ENCODE results near the gene ZMYND8.

Gene ZMYND8

GRCh38 chr20:47217482-47218446 is 138.7 kb downstream of the ZMYND8 start:
- DNase-seq (ENCODE audit: low read depth, low spot score) = no peak
- no peak for TF ChIP-seq CTCF (IDR thresholded peaks at IDR 0.05; ENCODE audit: low read depth, low read length)
- in situ Hi-C loops (cut with HindIII; ENCODE audit: low sequenced_read_pairs) = no loop called here
- no peak overlapping the region for H3K4me3 ChIP-seq (ENCODE audit: low read depth, low read length)

GRCh38 chr20:47216819-47217410 is 139.6 kb downstream of the ZMYND8 start:
- no peak overlapping the region for H3K4me3 ChIP-seq (ENCODE audit: low read depth, low read length)
- no peak for DNase-seq (ENCODE audit: low read depth, low spot score)
- in situ Hi-C loops (cut with HindIII; ENCODE audit: low sequenced_read_pairs) = no loop called here
- no peak for TF ChIP-seq CTCF (IDR thresholded peaks at IDR 0.05; ENCODE audit: low read depth, low read length)

GRCh38 chr20:47215653-47216397 is 140.7 kb downstream of the ZMYND8 start:
- TF ChIP-seq CTCF (IDR thresholded peaks at IDR 0.05; ENCODE audit: low read depth, low read length) = no peak
- in situ Hi-C loops (cut with HindIII; ENCODE audit: low sequenced_read_pairs) = no loop called here
- DNase-seq (ENCODE audit: low read depth, low spot score) = no peak
- no peak overlapping the region for H3K4me3 ChIP-seq (ENCODE audit: low read depth, low read length)

- in situ Hi-C loops (cut with HindIII; ENCODE audit: low sequenced_read_pairs) = no loop called here
- DNase-seq (ENCODE audit: low read depth, low spot score) = no peak
- no peak for TF ChIP-seq CTCF (IDR thresholded peaks at IDR 0.05; ENCODE audit: low read depth, low read length)
- H3K4me3 ChIP-seq (ENCODE audit: low read depth, low read length) = no peak overlapping the region
Measured at GRCh38 chr20:47213966-47214365, 142.5 kb downstream of the ZMYND8 start.

GRCh38 chr20:47212606-47213207 is 143.8 kb downstream of the ZMYND8 start:
- no peak for TF ChIP-seq CTCF (IDR thresholded peaks at IDR 0.05; ENCODE audit: low read depth, low read length)

GRCh38 chr20:47211036-47211435 is 145.5 kb downstream of the ZMYND8 start:
- H3K4me3 ChIP-seq (ENCODE audit: low read depth, low read length) = no peak overlapping the region
- in situ Hi-C loops (cut with HindIII; ENCODE audit: low sequenced_read_pairs) = no loop called here
- no peak for TF ChIP-seq CTCF (IDR thresholded peaks at IDR 0.05; ENCODE audit: low read depth, low read length)
- DNase-seq (ENCODE audit: low read depth, low spot score) = no peak

More at GRCh38 chr20:47212606-47213207, 143.8 kb downstream of the ZMYND8 start:
- no peak overlapping the region for H3K4me3 ChIP-seq (ENCODE audit: low read depth, low read length)
- no peak for DNase-seq (ENCODE audit: low read depth, low spot score)
- in situ Hi-C loops (cut with HindIII; ENCODE audit: low sequenced_read_pairs) = no loop called here

All from astrocyte of the spinal cord (primary cell).